Caki2 (cell line): ENCODE results near the gene TSPAN33. TPM values are rescaled to one million over a fixed set of nuclear protein-coding genes. Genes with fewer than 3 reads are reported as not detected.
"Not testable (repeated sequence)": the region's sequence is repeated elsewhere in the genome, so short reads cannot be mapped to it uniquely, and the experiment has no call there.

Experiments
- DNase-seq: peaks from one replicate; pipeline ENCODE4 v3.0.0-alpha.2; 2015; ENCODE audit warnings: low read depth
- in situ Hi-C: cut with HindIII; loops from 2 replicates; pipeline ENCODE4 v1.10.0; 2016; ENCODE audit warnings: low sequenced_read_pairs, low pct_unique_long_range_greater_than_20kb, mixed read lengths
- total RNA-seq: library from RNA; depleted of rRNA; stranded (reverse); fragments of >200 nt; shearing (Covaris generic); gene quantifications from 2 replicates; pipeline ENCODE4 v1.2.3, GENCODE V29; 2014; ENCODE audit warnings: low replicate concordance; rRNA removed

TSPAN33 gene
- total RNA-seq, 1 experiment from 2014 or later = 68.1 TPM

DNA sequence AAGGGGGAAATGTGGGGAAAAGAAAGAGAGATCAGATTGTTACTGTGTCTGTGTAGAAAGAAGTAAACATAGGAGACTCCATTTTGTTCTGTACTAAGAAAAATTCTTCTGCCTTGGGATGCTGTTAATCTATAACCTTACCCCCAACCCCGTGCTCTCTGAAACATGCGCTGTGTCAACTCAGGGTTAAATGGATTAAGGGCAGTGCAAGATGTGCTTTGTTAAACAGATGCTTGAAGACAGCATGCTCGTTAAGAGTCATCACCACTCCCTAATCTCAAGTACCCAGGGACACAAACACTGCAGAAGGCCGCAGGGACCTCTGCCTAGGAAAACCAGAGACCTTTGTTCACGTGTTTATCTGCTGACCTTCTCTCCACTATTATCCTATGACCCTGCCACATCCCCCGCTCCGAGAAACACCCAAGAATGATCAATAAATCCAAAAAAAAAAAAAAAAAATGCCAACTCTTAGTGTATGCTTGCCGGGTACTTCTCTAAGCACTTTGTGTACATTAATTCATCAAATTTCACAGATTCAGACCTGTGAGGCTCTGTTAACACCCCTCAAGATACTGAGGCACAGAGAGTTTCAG, 72.4 kb downstream of the TSPAN33 start:
- DNase-seq, in situ Hi-C loops: not testable (repeated sequence)

DNA sequence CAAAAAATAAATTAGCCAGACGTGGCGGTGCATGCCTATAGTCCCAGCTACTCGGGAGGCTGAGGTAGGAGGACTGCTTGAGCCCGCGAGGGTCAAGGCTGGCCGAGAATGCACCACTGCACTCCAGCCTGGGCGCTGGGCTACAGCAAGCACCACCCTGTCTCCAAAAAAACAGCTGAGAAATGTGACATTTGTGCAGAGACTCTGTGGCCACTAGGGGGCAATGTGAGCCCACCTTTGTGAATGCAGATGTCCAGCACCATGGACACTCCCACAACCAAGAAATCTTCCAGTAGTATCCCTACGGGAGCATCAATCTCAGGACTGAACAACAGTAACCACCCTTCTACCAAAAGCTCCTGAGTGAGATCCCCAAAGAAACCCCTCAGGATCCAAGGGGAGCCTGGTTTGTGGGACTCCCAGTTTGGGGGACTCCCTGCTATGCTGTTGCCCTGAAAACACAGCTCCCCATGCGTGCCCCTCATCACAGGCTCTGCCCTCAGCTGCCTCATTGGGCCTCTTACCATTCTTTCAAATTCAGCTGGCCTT, 74.1 kb downstream of the TSPAN33 start:
- peak; percentile 64 for DNase-seq
- in situ Hi-C loops = no loop called here

DNA sequence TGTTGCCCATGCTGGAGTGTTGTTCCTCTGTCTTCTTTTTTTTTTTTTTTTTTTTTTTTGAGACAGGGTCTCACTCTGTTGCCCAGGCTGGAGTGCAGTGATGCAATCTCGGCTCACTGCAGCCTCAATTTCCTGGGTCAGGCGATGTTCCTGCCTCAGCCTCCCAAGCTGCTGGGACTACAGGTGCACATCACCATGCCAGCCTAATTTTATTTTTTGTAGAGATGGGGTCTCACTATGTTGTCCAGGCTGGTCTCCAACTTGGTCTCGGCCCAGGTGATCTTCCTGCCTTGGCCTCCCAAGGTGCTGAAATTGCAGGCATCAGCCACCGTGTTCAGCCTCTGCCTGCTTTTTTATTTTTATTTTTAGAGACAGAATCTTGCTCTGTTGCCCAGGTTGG, 74.7 kb downstream of the TSPAN33 start:
- in situ Hi-C loops, DNase-seq: not testable (repeated sequence)

Other genes with a start within 250 kb of the TSPAN33 start
- 2.1 and 5.1 TPM in 2 replicates for gene KCP, start 234.0 kb upstream of the TSPAN33 start, total RNA-seq
- gene IRF5, start 206.8 kb upstream of the TSPAN33 start, total RNA-seq = 73.4 and 92.1 TPM in 2 replicates
- 50.5 and 56.6 TPM in 2 replicates for gene TNPO3, start 89.6 kb upstream of the TSPAN33 start, total RNA-seq
- gene SMO, start 43.9 kb downstream of the TSPAN33 start, total RNA-seq = 47.7 and 62.3 TPM in 2 replicates
- 3.9 and 7.2 TPM in 2 replicates for gene AHCYL2, start 80.3 kb downstream of the TSPAN33 start, total RNA-seq